Adipocyte (in vitro differentiated cells): ENCODE data around the gene PRKRA.
"Not testable (repeated sequence)": the region's sequence is repeated elsewhere in the genome, so short reads cannot be mapped to it uniquely, and the experiment has no call there.

Experiments
- DNase-seq: peaks from one replicate; pipeline ENCODE4 v3.0.0-alpha.2; 2015; ENCODE audit warnings: low read depth
- H3K27me3 ChIP-seq: replicated peaks from 2 replicates; pipeline ENCODE4 v1.7.0; 2013; ENCODE audit warnings: mild to moderate bottlenecking, low read length, moderate library complexity; ENCODE audit not compliant: control insufficient read depth, insufficient read depth
- H3K36me3 ChIP-seq: 2 replicates; pipeline ENCODE4 v1.7.0; 2013; ENCODE audit warnings: low read length, mild to moderate bottlenecking, moderate library complexity; ENCODE audit not compliant: control insufficient read depth, insufficient read depth, severe bottlenecking
- H3K4me1 ChIP-seq: 2 replicates; pipeline ENCODE4 v1.7.0; 2013; ENCODE audit warnings: mild to moderate bottlenecking, low read length, moderate library complexity; ENCODE audit not compliant: control insufficient read depth, insufficient read depth
- H3K4me3 ChIP-seq: 2 replicates; pipeline ENCODE4 v1.7.0; 2013; ENCODE audit warnings: mild to moderate bottlenecking, low read length, moderate library complexity
- H3K9ac ChIP-seq: 2 replicates; pipeline ENCODE4 v1.7.0; 2013; ENCODE audit warnings: mild to moderate bottlenecking, low read length, moderate library complexity
- H3K9me3 ChIP-seq: 2 replicates; pipeline ENCODE4 v1.7.0; 2013; ENCODE audit warnings: mild to moderate bottlenecking, low read length, moderate library complexity; ENCODE audit not compliant: control insufficient read depth

PRKRA gene

GRCh38 chr2:178479275-178479616, 28.3 kb upstream of the PRKRA start:
- H3K4me3 ChIP-seq: peak overlapping the region; percentile 98
- H3K36me3 ChIP-seq: no peaks in the 10 kb centered on the region
- H3K9ac ChIP-seq: peak overlapping the region; percentile 96
- H3K9me3 ChIP-seq: no peaks in the 10 kb centered on the region
- H3K4me1 ChIP-seq: peaks cover 31% of the 10 kb centered on the region
- no peak for DNase-seq
- H3K27me3 ChIP-seq: no peaks in the 10 kb centered on the region

DNA sequence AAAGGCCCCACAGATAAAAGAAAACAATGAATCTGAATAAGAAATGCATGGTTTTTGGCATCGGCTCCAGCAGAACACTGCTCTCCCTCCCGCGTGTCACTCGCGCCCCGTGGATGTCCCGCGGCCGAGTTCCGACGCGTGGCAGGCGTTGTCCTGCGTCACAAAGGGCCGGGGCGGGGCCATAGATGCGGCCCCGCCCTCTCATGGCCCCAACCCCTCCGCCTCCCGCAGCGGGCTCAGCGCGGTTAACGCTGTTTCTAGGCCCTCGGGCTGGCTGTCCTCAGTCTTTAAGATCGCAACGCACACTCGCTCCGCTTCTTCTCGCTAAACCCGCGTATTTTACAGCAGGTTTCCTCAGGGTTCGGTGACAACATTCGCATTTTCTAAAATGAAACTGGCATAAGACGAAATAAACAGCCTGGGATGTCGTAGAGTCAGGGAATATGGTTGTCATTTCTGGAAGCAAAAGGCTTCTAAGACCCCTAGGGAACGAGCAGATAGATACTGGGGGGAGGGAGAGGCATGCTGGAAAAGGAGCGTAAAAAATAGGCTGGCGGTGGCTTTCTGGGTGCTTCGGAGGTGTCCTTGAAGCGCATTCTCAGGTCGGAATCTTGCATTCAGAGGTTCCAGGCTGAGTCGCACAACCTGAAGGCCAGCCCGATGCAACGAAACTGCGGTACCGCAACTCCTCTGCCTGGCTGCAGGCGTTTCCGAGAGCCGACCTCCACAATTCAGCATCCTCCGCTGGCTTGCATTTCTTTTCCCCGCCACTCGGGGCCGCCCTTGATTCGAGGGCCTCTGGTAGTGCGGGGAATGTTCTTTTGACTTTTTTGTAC, 27.7 kb upstream of the PRKRA start, which contains the start of gene FKBP7:
Gene FKBP7, minus strand, starts transcription at position 162 of the 836 bp plus-strand sequence. Its CDS starts 101 bp downstream, at position 61.
- Histone ChIP-seq H3K36me3 (no peaks in the 10 kb centered on the region), H3K9me3 (no peaks in the 10 kb centered on the region), H3K9ac (peak within 1 kb of the TSS; percentile 96), H3K4me1 (peaks cover 29% of the 10 kb centered on the region), H3K27me3 (no peaks in the 10 kb centered on the region), H3K4me3 (peak within 1 kb of the TSS; percentile 98)
- DNase-seq: peak; percentile 97

GRCh38 chr2:178478130-178478438, 27.1 kb upstream of the PRKRA start:
- Histone ChIP-seq H3K4me1 (peaks cover 29% of the 10 kb centered on the region), H3K9me3 (no peaks in the 10 kb centered on the region), H3K27me3 (no peaks in the 10 kb centered on the region), H3K9ac (peak overlapping the region; percentile 96), H3K4me3 (peak overlapping the region; percentile 98), H3K36me3 (no peaks in the 10 kb centered on the region)
- DNase-seq: peak; percentile 59

DNA sequence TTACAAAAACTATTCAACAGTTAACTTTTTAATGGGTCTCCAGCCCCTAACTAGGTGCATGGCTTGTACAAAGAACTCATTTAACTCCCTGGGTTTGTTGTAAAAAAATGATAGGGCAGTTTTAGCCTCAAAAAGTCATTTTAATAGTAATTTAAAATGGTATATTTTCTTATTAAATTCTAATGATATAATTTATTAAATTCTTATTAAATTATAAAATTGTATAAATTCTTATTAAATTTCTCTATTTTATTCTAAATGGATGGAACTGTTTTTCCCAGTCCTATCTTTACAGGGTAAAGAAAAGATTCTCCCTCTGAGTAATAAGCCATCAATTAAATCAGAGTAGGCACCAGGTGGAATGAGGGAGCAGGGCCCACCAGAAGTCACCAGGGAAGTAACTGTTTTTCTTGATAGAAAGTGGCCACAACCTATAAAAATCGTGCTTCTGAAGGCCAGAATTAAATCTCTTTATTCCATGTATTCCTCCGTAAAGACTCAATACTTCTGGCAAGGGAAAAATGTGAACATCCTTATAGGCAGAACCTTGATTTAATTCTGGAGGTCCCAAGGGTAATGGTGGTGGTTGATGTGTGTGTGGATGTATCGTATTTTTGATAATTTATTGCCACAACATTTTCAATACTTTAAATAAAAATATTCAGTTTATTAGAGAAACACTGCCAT, 26.6 kb upstream of the PRKRA start:
- Histone ChIP-seq H3K36me3 (no peaks in the 10 kb centered on the region), H3K9ac (peak overlapping the region; percentile 96), H3K27me3 (no peaks in the 10 kb centered on the region), H3K4me1 (peaks cover 29% of the 10 kb centered on the region), H3K4me3 (peak overlapping the region; percentile 98), H3K9me3 (no peaks in the 10 kb centered on the region)
- DNase-seq: no peak

DNA sequence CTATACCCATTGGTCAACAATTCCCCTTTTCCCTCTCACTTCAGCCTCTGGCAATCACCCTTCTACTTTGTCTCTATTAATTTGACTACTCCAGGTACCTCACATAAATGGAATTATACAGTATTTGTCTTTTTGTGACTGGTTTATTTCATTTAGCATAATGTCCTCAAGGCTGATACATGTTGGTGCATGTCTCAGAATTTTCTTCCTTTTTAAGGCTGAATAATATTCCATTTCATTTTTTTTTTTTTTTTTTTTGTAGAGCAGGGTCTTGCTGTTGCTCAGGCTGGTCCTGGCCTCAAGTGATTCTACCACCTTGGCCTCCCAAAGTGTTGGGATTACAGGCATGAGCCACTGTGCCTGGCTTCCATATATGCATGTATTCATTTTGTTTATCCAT, 25.5 kb upstream of the PRKRA start:
- no peaks in the 10 kb centered on the region for H3K9me3 ChIP-seq
- peaks cover 18% of the 10 kb centered on the region for H3K4me1 ChIP-seq
- no peak overlapping the region for H3K9ac ChIP-seq
- no peak overlapping the region for H3K4me3 ChIP-seq
- no peaks in the 10 kb centered on the region for H3K27me3 ChIP-seq
- no peaks in the 10 kb centered on the region for H3K36me3 ChIP-seq
- no peak for DNase-seq

- Histone ChIP-seq H3K9me3 (no peaks in the 10 kb centered on the region), H3K36me3 (no peaks in the 10 kb centered on the region), H3K9ac (no peak overlapping the region), H3K4me3 (no peak overlapping the region), H3K4me1 (peaks cover 12% of the 10 kb centered on the region), H3K27me3 (no peaks in the 10 kb centered on the region)
- DNase-seq: no peak
Measured at GRCh38 chr2:178474560-178474959, 23.6 kb upstream of the PRKRA start.

DNA sequence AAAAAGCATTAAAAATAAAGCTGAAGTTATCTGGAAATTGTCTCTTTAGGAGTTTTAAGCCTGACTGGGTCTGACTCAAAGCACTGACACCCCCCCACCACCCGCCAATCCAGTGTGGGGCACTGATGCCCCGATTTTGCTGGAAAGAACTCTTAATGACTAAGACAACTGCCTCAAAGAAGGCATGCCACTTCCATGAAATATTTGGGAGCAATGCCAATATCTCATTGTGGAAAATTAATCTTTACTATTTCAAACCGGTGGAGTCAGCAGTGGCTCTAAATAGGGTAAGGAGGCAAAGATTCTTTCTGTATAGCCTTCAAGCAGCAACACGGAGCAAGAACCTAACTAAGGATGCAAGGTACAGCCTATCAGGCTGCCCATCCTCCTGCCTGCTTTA, 23.0 kb upstream of the PRKRA start:
- H3K9me3 ChIP-seq: no peaks in the 10 kb centered on the region
- H3K4me1 ChIP-seq: peaks cover 7% of the 10 kb centered on the region
- no peak overlapping the region for H3K4me3 ChIP-seq
- H3K27me3 ChIP-seq: no peaks in the 10 kb centered on the region
- no peak overlapping the region for H3K9ac ChIP-seq
- no peaks in the 10 kb centered on the region for H3K36me3 ChIP-seq
- peak; percentile 56 for DNase-seq

- Histone ChIP-seq H3K36me3 (no peaks in the 10 kb centered on the region), H3K27me3 (no peaks in the 10 kb centered on the region), H3K4me3 (no peak overlapping the region), H3K9me3 (no peaks in the 10 kb centered on the region), H3K4me1 (peaks cover 7% of the 10 kb centered on the region), H3K9ac (no peak overlapping the region)
- no peak for DNase-seq
Measured at GRCh38 chr2:178473373-178473772, 22.4 kb upstream of the PRKRA start.

- H3K9me3 ChIP-seq, H3K4me1 ChIP-seq, H3K27me3 ChIP-seq, H3K36me3 ChIP-seq, DNase-seq, H3K9ac ChIP-seq, H3K4me3 ChIP-seq: not testable (repeated sequence)
Measured at GRCh38 chr2:178471313-178471712, 20.3 kb upstream of the PRKRA start.

- Histone ChIP-seq H3K27me3 (no peaks in the 10 kb centered on the region), H3K9me3 (no peaks in the 10 kb centered on the region), H3K4me3 (no peak overlapping the region), H3K36me3 (peaks cover 6% of the 10 kb centered on the region), H3K4me1 (peaks cover 3% of the 10 kb centered on the region), H3K9ac (no peak overlapping the region)
- no peak for DNase-seq
Measured at GRCh38 chr2:178469219-178469849, 18.4 kb upstream of the PRKRA start.

GRCh38 chr2:178457390-178457886, 6.5 kb upstream of the PRKRA start:
- H3K4me3 ChIP-seq: no peak overlapping the region
- no peaks in the 10 kb centered on the region for H3K9me3 ChIP-seq
- H3K9ac ChIP-seq: no peak overlapping the region
- no peaks in the 10 kb centered on the region for H3K36me3 ChIP-seq
- H3K4me1 ChIP-seq: no peaks in the 10 kb centered on the region
- no peak for DNase-seq
- H3K27me3 ChIP-seq: no peaks in the 10 kb centered on the region
